ENCODE measurements around the gene NEK2. TPM values are rescaled to one million over a fixed set of nuclear protein-coding genes. Genes with fewer than 3 reads are reported as not detected.
"Not testable (repeated sequence)": the region's sequence is repeated elsewhere in the genome, so short reads cannot be mapped to it uniquely, and the experiment has no call there.

Gene NEK2
- total RNA-seq, 3 donors from 2014 or later (not counting 1 experiment from before 2014, with no cell fraction given) = 0.78 to 1.0 (median 0.99) TPM

GRCh38 chr1:211648336-211648735 is 27.1 kb downstream of the NEK2 start:
- intact Hi-C loops (cut with micrococcal nuclease) = no loop called here
- 88% methylated on average over 2 of the region's 3 CpGs for WGBS (ENCODE audit: insufficient coverage)
- TF ChIP-seq, protein P1, sequence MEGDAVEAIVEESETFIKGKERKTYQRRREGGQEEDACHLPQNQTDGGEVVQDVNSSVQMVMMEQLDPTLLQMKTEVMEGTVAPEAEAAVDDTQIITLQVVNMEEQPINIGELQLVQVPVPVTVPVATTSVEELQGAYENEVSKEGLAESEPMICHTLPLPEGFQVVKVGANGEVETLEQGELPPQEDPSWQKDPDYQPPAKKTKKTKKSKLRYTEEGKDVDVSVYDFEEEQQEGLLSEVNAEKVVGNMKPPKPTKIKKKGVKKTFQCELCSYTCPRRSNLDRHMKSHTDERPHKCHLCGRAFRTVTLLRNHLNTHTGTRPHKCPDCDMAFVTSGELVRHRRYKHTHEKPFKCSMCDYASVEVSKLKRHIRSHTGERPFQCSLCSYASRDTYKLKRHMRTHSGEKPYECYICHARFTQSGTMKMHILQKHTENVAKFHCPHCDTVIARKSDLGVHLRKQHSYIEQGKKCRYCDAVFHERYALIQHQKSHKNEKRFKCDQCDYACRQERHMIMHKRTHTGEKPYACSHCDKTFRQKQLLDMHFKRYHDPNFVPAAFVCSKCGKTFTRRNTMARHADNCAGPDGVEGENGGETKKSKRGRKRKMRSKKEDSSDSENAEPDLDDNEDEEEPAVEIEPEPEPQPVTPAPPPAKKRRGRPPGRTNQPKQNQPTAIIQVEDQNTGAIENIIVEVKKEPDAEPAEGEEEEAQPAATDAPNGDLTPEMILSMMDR (IDR thresholded peaks at IDR 0.05) = no peak
- Mint-ChIP-seq H3K27ac (no peak overlapping the region), H3K36me3 (no peaks in the 10 kb centered on the region), H3K4me3 (no peak overlapping the region), H3K9me3 (no peaks in the 10 kb centered on the region), H3K4me1 (peaks cover 7 to 8% of the 10 kb centered on the region in 2 donors), H3K27me3 (ENCODE audit: low read depth in 2 of 2) (no peaks in the 10 kb centered on the region)
- peaks cover 8% of the 10 kb centered on the region for H3K4me1 ChIP-seq (ENCODE audit: control insufficient read depth, insufficient read depth, low read length)
- no peaks in the 10 kb centered on the region for H3K27me3 ChIP-seq (ENCODE audit: control insufficient read depth, insufficient read depth, low read length)
- H3K4me3 ChIP-seq (ENCODE audit: low read length) = no peak overlapping the region
- H3K36me3 ChIP-seq (ENCODE audit: control insufficient read depth, insufficient read depth, low read length) = no peaks in the 10 kb centered on the region
- no peak overlapping the region for H3K27ac ChIP-seq (ENCODE audit: low read length)
- DNase-seq (no peak), ATAC-seq (no peak)
- no peaks in the 10 kb centered on the region for H3K9me3 ChIP-seq (ENCODE audit: control insufficient read depth, insufficient read depth, low read length)

DNA sequence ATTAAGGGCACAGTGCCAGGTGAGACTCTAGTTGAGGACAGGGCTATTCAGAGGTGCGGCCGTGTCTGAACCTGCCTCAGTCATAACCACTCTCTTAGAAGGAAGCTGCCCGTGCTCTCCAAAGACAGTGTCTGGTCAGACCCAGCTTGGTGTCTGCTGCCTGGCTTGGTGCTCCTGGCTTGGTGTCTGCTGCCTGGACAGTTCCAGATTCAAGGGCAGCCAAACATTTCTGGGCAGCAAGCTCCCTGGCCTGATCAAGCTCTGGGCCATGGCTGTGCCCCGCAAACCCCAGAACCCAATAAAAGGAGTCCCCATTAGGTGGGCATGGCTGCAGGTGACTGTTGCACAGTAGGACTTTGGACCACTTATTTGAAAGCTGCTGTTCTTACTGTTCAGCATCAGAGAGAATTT is 27.7 kb downstream of the NEK2 start:
- Histone ChIP-seq H3K9me3 (ENCODE audit: control insufficient read depth, insufficient read depth, low read length) (no peaks in the 10 kb centered on the region), H3K4me1 (ENCODE audit: control insufficient read depth, insufficient read depth, low read length) (peaks cover 14% of the 10 kb centered on the region), H3K4me3 (ENCODE audit: low read length) (no peak overlapping the region), H3K27ac (ENCODE audit: low read length) (no peak overlapping the region), H3K27me3 (ENCODE audit: control insufficient read depth, insufficient read depth, low read length) (no peaks in the 10 kb centered on the region), H3K36me3 (ENCODE audit: control insufficient read depth, insufficient read depth, low read length) (no peaks in the 10 kb centered on the region)
- no peak for ATAC-seq
- intact Hi-C loops (cut with micrococcal nuclease) = no loop called here
- no peaks in the 10 kb centered on the region for H3K9me3 Mint-ChIP-seq
- no peak for DNase-seq
- H3K4me3 Mint-ChIP-seq = no peak overlapping the region
- TF ChIP-seq, protein P1 (IDR thresholded peaks at IDR 0.05) = no peak
- 96% methylated on average over 4 of the region's 4 CpGs for WGBS (ENCODE audit: insufficient coverage)
- H3K36me3 Mint-ChIP-seq = no peaks in the 10 kb centered on the region
- no peaks in the 10 kb centered on the region for H3K27me3 Mint-ChIP-seq (ENCODE audit: low read depth in 2 of 2)
- no peak overlapping the region for H3K27ac Mint-ChIP-seq
- H3K4me1 Mint-ChIP-seq = peaks cover 9 to 14% of the 10 kb centered on the region in 2 donors

- intact Hi-C loops (cut with micrococcal nuclease) = no loop called here
- Mint-ChIP-seq H3K36me3 (no peaks in the 10 kb centered on the region), H3K27me3 (ENCODE audit: low read depth in 2 of 2) (no peaks in the 10 kb centered on the region), H3K4me3 (no peak overlapping the region), H3K4me1 (peaks cover 9 to 16% of the 10 kb centered on the region in 2 donors), H3K9me3 (no peaks in the 10 kb centered on the region), H3K27ac (no peak overlapping the region)
- 88% methylated on average over 1 of the region's 1 CpG for WGBS (ENCODE audit: insufficient coverage)
- ATAC-seq = no peak
- TF ChIP-seq, protein P1 (IDR thresholded peaks at IDR 0.05) = no peak
- Histone ChIP-seq H3K27me3 (ENCODE audit: control insufficient read depth, insufficient read depth, low read length) (no peaks in the 10 kb centered on the region), H3K4me3 (ENCODE audit: low read length) (no peak overlapping the region), H3K27ac (ENCODE audit: low read length) (no peak overlapping the region), H3K9me3 (ENCODE audit: control insufficient read depth, insufficient read depth, low read length) (no peaks in the 10 kb centered on the region), H3K4me1 (ENCODE audit: control insufficient read depth, insufficient read depth, low read length) (peaks cover 16% of the 10 kb centered on the region), H3K36me3 (ENCODE audit: control insufficient read depth, insufficient read depth, low read length) (no peaks in the 10 kb centered on the region)
- DNase-seq = no peak
Measured at GRCh38 chr1:211646566-211646965, 28.9 kb downstream of the NEK2 start.

GRCh38 chr1:211645601-211646000 is 29.8 kb downstream of the NEK2 start:
- H3K27ac ChIP-seq (ENCODE audit: low read length); H3K9me3 ChIP-seq (ENCODE audit: control insufficient read depth, insufficient read depth, low read length); DNase-seq; intact Hi-C loops (cut with micrococcal nuclease); H3K36me3 ChIP-seq (ENCODE audit: control insufficient read depth, insufficient read depth, low read length); H3K4me3 Mint-ChIP-seq; H3K36me3 Mint-ChIP-seq; H3K27me3 ChIP-seq (ENCODE audit: control insufficient read depth, insufficient read depth, low read length); H3K9me3 Mint-ChIP-seq; H3K4me3 ChIP-seq (ENCODE audit: low read length); H3K27me3 Mint-ChIP-seq (ENCODE audit: low read depth in 2 of 2); H3K27ac Mint-ChIP-seq; ATAC-seq: not testable (repeated sequence)
- H3K4me1 ChIP-seq (ENCODE audit: control insufficient read depth, insufficient read depth, low read length) = peaks cover 16% of the 10 kb centered on the region
- peaks cover 9 to 16% of the 10 kb centered on the region in 2 donors for H3K4me1 Mint-ChIP-seq
- WGBS (ENCODE audit: insufficient coverage) = 100% methylated on average over 5 of the region's 5 CpGs
